Gastroesophageal sphincter (tissue), 4 donors: ENCODE results near the gene ZBTB21. TPM values are rescaled to one million over a fixed set of nuclear protein-coding genes. Genes with fewer than 3 reads are reported as not detected.

ENCODE experiments used
- ATAC-seq: fragments of 150-250 bp; one replicate; pipeline ENCODE4 v1.9.1; 2016; ENCODE audit warnings: mild to moderate bottlenecking, moderate library complexity
- H3K27ac ChIP-seq, 4 donors: fragments of 200-600 bp; sonication (generic) in 3 of 4; 1 replicate in 3 of 4; 2 replicates in 1 of 4; pipeline ENCODE4 v1.5.1; 2016 to 2019
- H3K27me3 ChIP-seq: fragments of 200-600 bp; sonication (generic); one replicate; pipeline ENCODE4 v1.5.1; 2019
- H3K36me3 ChIP-seq, 2 donors: fragments of 200-600 bp; sonication (generic); one replicate each; pipeline ENCODE4 v1.5.1; 2019; ENCODE audit warnings: control low read depth in 1 of 2
- H3K4me1 ChIP-seq, 3 donors: fragments of 200-600 bp; sonication (generic); 1 replicate in 2 of 3; 2 replicates in 1 of 3; pipeline ENCODE4 v1.5.1; 2016 to 2019; ENCODE audit warnings: control low read depth in 2 of 3
- H3K4me3 ChIP-seq, 2 donors: fragments of 200-600 bp; sonication (generic); one replicate each; pipeline ENCODE4 v1.5.1; 2019; ENCODE audit warnings: mild to moderate bottlenecking in 1 of 2, moderate library complexity in 1 of 2
- H3K9me3 ChIP-seq, 3 donors: fragments of 200-600 bp; sonication (generic); one replicate each; pipeline ENCODE4 v1.5.1; 2017 to 2019; ENCODE audit warnings: control low read depth in 2 of 3
- CTCF ChIP-seq, 4 experiments: fragments of 200-600 bp in 2 of 4; fragments of 450-650 bp in 2 of 4; sonication (generic) in 1 of 4; IDR thresholded peaks; one replicate each; pipeline ENCODE4 v1.5.1; 2017 to 2019; ENCODE audit warnings: antibody characterized with exemption in 4 of 4, mild to moderate bottlenecking in 2 of 4, moderate library complexity in 2 of 4
- EP300 ChIP-seq: sonication (generic); formaldehyde crosslinking; IDR thresholded peaks from one replicate; pipeline ENCODE4 v1.6.1; 2017; ENCODE audit warnings: antibody characterized with exemption, mild to moderate bottlenecking
- POLR2A ChIP-seq, 2 donors: fragments of 450-650 bp; IDR thresholded peaks; one replicate each; pipeline ENCODE4 v1.6.1; 2017; ENCODE audit warnings: antibody characterized with exemption in 2 of 2, mild to moderate bottlenecking in 2 of 2, moderate library complexity in 1 of 2
- POLR2AphosphoS5 ChIP-seq: sonication (generic); formaldehyde crosslinking; IDR thresholded peaks from one replicate; pipeline ENCODE4 v1.6.1; 2017; ENCODE audit warnings: antibody characterized with exemption
- WGBS, 2 donors: methylation state at CpG; one replicate each; pipeline ENCODE4 v1.1.5; 2018; ENCODE audit warnings: low coverage in 1 of 2; 5-methylcytosine and 5-hydroxymethylcytosine counted together
- total RNA-seq, 4 donors: library from RNA; depleted of rRNA; stranded (reverse); fragments of >200 nt; gene quantifications; one replicate each; pipeline ENCODE4 v1.1.0, GENCODE V29; 2016

The ZBTB21 gene
- total RNA-seq, 4 donors from 2014 or later, result 6.6 to 14.1 (median 9.4) TPM

- H3K27me3 ChIP-seq, result peaks cover 4% of the 10 kb centered on the region
- H3K36me3 ChIP-seq, result no peaks in the 10 kb centered on the region
- TF ChIP-seq CTCF (IDR thresholded peaks at IDR 0.05) (no peak), POLR2AphosphoS5 (no peak), POLR2A (IDR thresholded peaks at IDR 0.05) (no peak), EP300 (no peak)
- WGBS, 2 donors, result 48 to 49% methylated on average over 12 of the region's 12 CpGs
- no peak overlapping the region for H3K27ac ChIP-seq
- H3K4me3 ChIP-seq, result no peak overlapping the region
- no peak for ATAC-seq
- H3K4me1 ChIP-seq, result peaks cover 0 to 7% (median 0%) of the 10 kb centered on the region in 3 donors
- H3K9me3 ChIP-seq, result peaks cover 0 to 4% (median 0%) of the 10 kb centered on the region in 3 donors
Observed at GRCh38 chr21:42037943-42038342, 27.8 kb upstream of the ZBTB21 start.

- Histone ChIP-seq H3K36me3 (no peaks in the 10 kb centered on the region), H3K9me3 (peaks cover 0 to 4% (median 0%) of the 10 kb centered on the region in 3 donors), H3K4me1 (peaks cover 0 to 7% (median 0%) of the 10 kb centered on the region in 3 donors), H3K27ac (no peak overlapping the region), H3K4me3 (no peak overlapping the region), H3K27me3 (peaks cover 5% of the 10 kb centered on the region)
- 77 to 94% methylated on average over 9 of the region's 9 CpGs for WGBS, 2 donors
- TF ChIP-seq CTCF (IDR thresholded peaks at IDR 0.05), result no peak
- TF ChIP-seq EP300, result no peak
- TF ChIP-seq POLR2A (IDR thresholded peaks at IDR 0.05), result no peak
- TF ChIP-seq POLR2AphosphoS5, result no peak
- ATAC-seq, result no peak
Observed at GRCh38 chr21:42037516-42037915, 27.4 kb upstream of the ZBTB21 start.

- Histone ChIP-seq H3K36me3 (no peaks in the 10 kb centered on the region), H3K9me3 (peaks cover 0 to 4% (median 0%) of the 10 kb centered on the region in 3 donors), H3K4me1 (peaks cover 0 to 7% (median 0%) of the 10 kb centered on the region in 3 donors), H3K4me3 (no peak overlapping the region), H3K27me3 (peaks cover 5% of the 10 kb centered on the region), H3K27ac (no peak overlapping the region)
- ATAC-seq, result no peak
- no peak for TF ChIP-seq EP300
- TF ChIP-seq POLR2AphosphoS5, result no peak
- no peak for TF ChIP-seq POLR2A (IDR thresholded peaks at IDR 0.05)
- TF ChIP-seq CTCF (IDR thresholded peaks at IDR 0.05), result no peak
- 83 to 95% methylated on average over 2 of the region's 2 CpGs for WGBS, 2 donors
Observed at GRCh38 chr21:42036313-42036712, 26.2 kb upstream of the ZBTB21 start.

- no peak for ATAC-seq
- Histone ChIP-seq H3K27ac (no peak overlapping the region), H3K9me3 (no peaks in the 10 kb centered on the region), H3K4me1 (no peaks in the 10 kb centered on the region), H3K4me3 (no peak overlapping the region), H3K27me3 (peaks cover 5% of the 10 kb centered on the region), H3K36me3 (no peaks in the 10 kb centered on the region)
- no CpG with 5 or more reads among the region's 3 CpGs for WGBS, 2 donors
- TF ChIP-seq POLR2A (IDR thresholded peaks at IDR 0.05) (no peak), CTCF (IDR thresholded peaks at IDR 0.05) (no peak)
Observed at GRCh38 chr21:42032968-42033367, 22.8 kb upstream of the ZBTB21 start.

GRCh38 chr21:42032266-42032665, 22.1 kb upstream of the ZBTB21 start:
- no peak for TF ChIP-seq EP300
- no peak for TF ChIP-seq CTCF (IDR thresholded peaks at IDR 0.05)
- TF ChIP-seq POLR2AphosphoS5, result no peak
- TF ChIP-seq POLR2A (IDR thresholded peaks at IDR 0.05), result no peak
- Histone ChIP-seq H3K9me3 (no peaks in the 10 kb centered on the region), H3K4me1 (no peaks in the 10 kb centered on the region), H3K36me3 (no peaks in the 10 kb centered on the region), H3K27ac (no peak overlapping the region), H3K4me3 (no peak overlapping the region), H3K27me3 (peaks cover 5% of the 10 kb centered on the region)
- 94 to 100% methylated on average over 1 to 2 of the region's 2 CpGs for WGBS, 2 donors
- ATAC-seq, result no peak
